A172 (cell line): Measurements from ENCODE around the gene LRFN5. TPM values are rescaled to one million over a fixed set of nuclear protein-coding genes. Genes with fewer than 3 reads are reported as not detected.
"Not testable (repeated sequence)": the region's sequence is repeated elsewhere in the genome, so short reads cannot be mapped to it uniquely, and the experiment has no call there.

ENCODE experiments used
- DNase-seq: peaks from one replicate; pipeline ENCODE4 v3.0.0-alpha.2; 2015; ENCODE audit warnings: low spot score
- total RNA-seq: library from RNA; depleted of rRNA; stranded (reverse); fragments of >200 nt; shearing (Covaris generic); gene quantifications from 2 replicates; pipeline ENCODE4 v1.2.3, GENCODE V29; 2014; rRNA removed

Gene LRFN5
- total RNA-seq: not detected in 2 replicates

GRCh38 chr14:41606532-41607303 is at the start of gene LRFN5:
Gene LRFN5, plus strand, starts transcription at chr14:41606876.
- no peak for DNase-seq

- no peak for DNase-seq
These were observed 48.2 kb upstream of the LRFN5 start for GRCh38 chr14:41558490-41558889.

- DNase-seq: not testable (repeated sequence)
These were observed 39.8 kb upstream of the LRFN5 start for GRCh38 chr14:41566864-41567263.

- DNase-seq: no peak
These were observed 37.7 kb upstream of the LRFN5 start for GRCh38 chr14:41568979-41569378.

GRCh38 chr14:41570415-41571155 is 36.1 kb upstream of the LRFN5 start:
- DNase-seq: no peak

- no peak for DNase-seq
These were observed 20.4 kb upstream of the LRFN5 start for GRCh38 chr14:41586237-41586636.

- no peak for DNase-seq
These were observed 9.0 kb upstream of the LRFN5 start for GRCh38 chr14:41597647-41598046.

- not testable (repeated sequence) for DNase-seq
These were observed 6.8 kb upstream of the LRFN5 start for GRCh38 chr14:41599805-41600385.

- no peak for DNase-seq
These were observed 1.8 kb upstream of the LRFN5 start for GRCh38 chr14:41604721-41605531.

- DNase-seq: no peak
These were observed 960 bp upstream of the LRFN5 start for GRCh38 chr14:41605550-41606281.

- no peak for DNase-seq
These were observed 469 bp upstream of the LRFN5 start for GRCh38 chr14:41606282-41606531.

GRCh38 chr14:41607304-41607775 is 664 bp downstream of the LRFN5 start:
- DNase-seq: no peak

- DNase-seq: no peak
These were observed 1.4 kb downstream of the LRFN5 start for GRCh38 chr14:41607966-41608663.

- DNase-seq: no peak
These were observed 2.2 kb downstream of the LRFN5 start for GRCh38 chr14:41608681-41609390.

GRCh38 chr14:41609704-41610183 is 3.1 kb downstream of the LRFN5 start:
- peak; percentile 22 for DNase-seq

GRCh38 chr14:41615011-41615595 is 8.4 kb downstream of the LRFN5 start:
- DNase-seq: no peak

- no peak for DNase-seq
These were observed 17.1 kb downstream of the LRFN5 start for GRCh38 chr14:41623736-41624135.

GRCh38 chr14:41629876-41630275 is 23.2 kb downstream of the LRFN5 start:
- no peak for DNase-seq

- DNase-seq: no peak
These were observed 27.6 kb downstream of the LRFN5 start for GRCh38 chr14:41634286-41634685.
